GM23338 (cell line): ENCODE results near the gene PIMREG. TPM values are rescaled to one million over a fixed set of nuclear protein-coding genes. Genes with fewer than 3 reads are reported as not detected.

ENCODE experiments used
- ATAC-seq: fragments of 200-7000 bp; cut with Tn5 transposase; 3 replicates; pipeline ENCODE4 v1.9.1; 2020
- DNase-seq: peaks from one replicate; pipeline ENCODE4 v3.0.0-alpha.2; 2015; ENCODE audit warnings: low spot score
- H2AFZ ChIP-seq: fragments of 200-600 bp; sonication (generic); 2 replicates; pipeline ENCODE4 v1.8.0; 2016; ENCODE audit warnings: antibody characterized with exemption, mild to moderate bottlenecking, moderate library complexity
- H3F3A ChIP-seq: fragments of 200-600 bp; sonication (generic); replicated peaks from 2 replicates; pipeline ENCODE4 v1.8.0; 2017; ENCODE audit warnings: antibody characterized with exemption, mixed run types, low read depth
- H3K27ac ChIP-seq: fragments of 200-600 bp; sonication (generic); 2 replicates; pipeline ENCODE4 v1.6.1; 2016; ENCODE audit warnings: low read depth
- H3K27me3 ChIP-seq: fragments of 200-600 bp; sonication (generic); 2 replicates; pipeline ENCODE4 v1.8.0; 2016; ENCODE audit warnings: mild to moderate bottlenecking, mixed run types, moderate library complexity; ENCODE audit not compliant: insufficient read depth
- H3K36me3 ChIP-seq: fragments of 200-600 bp; sonication (generic); 2 replicates; pipeline ENCODE4 v1.8.0; 2016; ENCODE audit warnings: mild to moderate bottlenecking; ENCODE audit not compliant: insufficient read depth
- H3K4me1 ChIP-seq: fragments of 200-600 bp; sonication (generic); 2 replicates; pipeline ENCODE4 v1.8.0; 2016; ENCODE audit warnings: mild to moderate bottlenecking, moderate library complexity; ENCODE audit not compliant: insufficient read depth
- H3K4me2 ChIP-seq: fragments of 200-600 bp; sonication (generic); 2 replicates; pipeline ENCODE4 v1.7.1; 2017; ENCODE audit warnings: mixed run types
- H3K4me3 ChIP-seq: fragments of 200-600 bp; sonication (generic); 2 replicates; pipeline ENCODE4 v1.6.1; 2016; ENCODE audit warnings: mixed run types
- H3K79me2 ChIP-seq: fragments of 200-600 bp; sonication (generic); replicated peaks from 2 replicates; pipeline ENCODE4 v1.8.0; 2017; ENCODE audit warnings: mild to moderate bottlenecking; ENCODE audit not compliant: insufficient read depth
- H3K9me2 ChIP-seq: fragments of 200-600 bp; sonication (generic); 2 replicates; pipeline ENCODE4 v1.8.0; 2017; ENCODE audit not compliant: insufficient read depth
- H4K20me1 ChIP-seq: fragments of 200-600 bp; sonication (generic); replicated peaks from 2 replicates; pipeline ENCODE4 v1.8.0; 2017; ENCODE audit warnings: mild to moderate bottlenecking; ENCODE audit not compliant: insufficient read depth
- H3K27ac Mint-ChIP-seq: 2 replicates; pipeline ENCODE4 v1.8.0; 2020; ENCODE audit warnings: inconsistent platforms, mild to moderate bottlenecking, moderate library complexity, mixed read lengths
- H3K27me3 Mint-ChIP-seq: 3 replicates; pipeline ENCODE4 v1.8.0; 2022; ENCODE audit warnings: low read depth, mild to moderate bottlenecking, moderate library complexity, mixed read lengths, inconsistent platforms; ENCODE audit not compliant: insufficient read depth, poor library complexity
- H3K36me3 Mint-ChIP-seq: 3 replicates; pipeline ENCODE4 v1.8.0; 2021; ENCODE audit warnings: low read depth, mild to moderate bottlenecking, inconsistent platforms, moderate library complexity, mixed read lengths
- H3K4me1 Mint-ChIP-seq: 3 replicates; pipeline ENCODE4 v1.8.0; 2020; ENCODE audit warnings: mild to moderate bottlenecking, inconsistent platforms, mixed read lengths
- H3K4me3 Mint-ChIP-seq: 3 replicates; pipeline ENCODE4 v1.8.0; 2021; ENCODE audit warnings: moderate library complexity, mild to moderate bottlenecking, inconsistent platforms, mixed read lengths
- H3K9me3 Mint-ChIP-seq: 3 replicates; pipeline ENCODE4 v1.8.0; 2020; ENCODE audit warnings: moderate library complexity, mild to moderate bottlenecking, inconsistent platforms, mixed read lengths
- CTCF ChIP-seq, 2 experiments: fragments of 200-600 bp in 1 of 2; sonication (generic) in 1 of 2; conservative IDR thresholded peaks; 2 replicates each; pipeline versions ENCODE4 v1.5.1 to v1.6.1; 2016 to 2017; ENCODE audit warnings: antibody characterized with exemption in 2 of 2, low read depth in 2 of 2, mild to moderate bottlenecking in 2 of 2, moderate library complexity in 1 of 2
- EZH2phosphoT487 ChIP-seq: fragments of 200-600 bp; sonication (generic); IDR thresholded peaks from one replicate; pipeline ENCODE4 v1.8.1; 2018; ENCODE audit warnings: antibody characterized with exemption; ENCODE audit not compliant: unreplicated experiment
- ZNF462 ChIP-seq: fragments of 250-450 bp; sonication (Bioruptor Pico); IDR thresholded peaks from 2 replicates; pipeline ENCODE4 v1.5.0; 2020; ENCODE audit warnings: mild to moderate bottlenecking, moderate library complexity
- polyA plus RNA-seq: library from polyadenylated mRNA; unstranded; fragments of >200 nt; fragmentation: Nextera tagmentation; extraction: Ambion mirVana; gene quantifications from 2 replicates; pipeline ENCODE4 v1.2.1, GENCODE V29; 2016
- total RNA-seq: library from RNA; depleted of rRNA; stranded (reverse); fragments of >200 nt; shearing (Covaris generic); gene quantifications from 2 replicates; pipeline ENCODE4 v1.2.3, GENCODE V29; 2014

Gene PIMREG
- total and polyA plus RNA-seq, 2 experiments from 2014 or later, result 87.8 to 144 TPM

GRCh38 chr17:6421700-6422604 is 22.3 kb upstream of the PIMREG start:
- peak; percentile 84 for ATAC-seq
- no peak overlapping the region for H3K4me2 ChIP-seq
- H3K27me3 ChIP-seq, result no peaks in the 10 kb centered on the region
- Mint-ChIP-seq H3K9me3 (no peaks in the 10 kb centered on the region), H3K27ac (no peak overlapping the region), H3K27me3 (peaks cover 11% of the 10 kb centered on the region), H3K36me3 (no peaks in the 10 kb centered on the region), H3K4me1 (peaks cover 10% of the 10 kb centered on the region), H3K4me3 (no peak overlapping the region)
- H3K27ac ChIP-seq, result no peak overlapping the region
- no peak overlapping the region for H3K4me3 ChIP-seq
- no peaks in the 10 kb centered on the region for H3K9me2 ChIP-seq
- peak; percentile 92 for DNase-seq
- peaks cover 5% of the 10 kb centered on the region for H3K4me1 ChIP-seq
- no peaks in the 10 kb centered on the region for H4K20me1 ChIP-seq
- TF ChIP-seq EZH2phosphoT487 (no peak), CTCF (conservative IDR thresholded peaks at IDR 0.05; ENCODE audit: low read depth in 2 of 2) (peak; percentile 83 to 94)
- H3K79me2 ChIP-seq, result no peaks in the 10 kb centered on the region
- peak overlapping the region; percentile 95 for H2AFZ ChIP-seq
- no peaks in the 10 kb centered on the region for H3F3A ChIP-seq
- no peaks in the 10 kb centered on the region for H3K36me3 ChIP-seq

GRCh38 chr17:6422654-6423241 is 21.5 kb upstream of the PIMREG start:
- Histone ChIP-seq H3F3A (no peaks in the 10 kb centered on the region), H2AFZ (peak overlapping the region; percentile 95), H3K79me2 (no peaks in the 10 kb centered on the region), H3K9me2 (no peaks in the 10 kb centered on the region), H3K27me3 (no peaks in the 10 kb centered on the region), H3K4me3 (no peak overlapping the region), H3K4me1 (peaks cover 5% of the 10 kb centered on the region), H4K20me1 (no peaks in the 10 kb centered on the region), H3K27ac (no peak overlapping the region), H3K36me3 (no peaks in the 10 kb centered on the region), H3K4me2 (no peak overlapping the region)
- no peaks in the 10 kb centered on the region for H3K9me3 Mint-ChIP-seq
- H3K27ac Mint-ChIP-seq, result no peak overlapping the region
- H3K27me3 Mint-ChIP-seq, result peaks cover 13% of the 10 kb centered on the region
- DNase-seq (peak; percentile 38), ATAC-seq (peak; percentile 48)
- peaks cover 10% of the 10 kb centered on the region for H3K4me1 Mint-ChIP-seq
- TF ChIP-seq EZH2phosphoT487 (no peak), CTCF (conservative IDR thresholded peaks at IDR 0.05; ENCODE audit: low read depth in 2 of 2) (peak; percentile 47 to 56)
- H3K36me3 Mint-ChIP-seq, result no peaks in the 10 kb centered on the region
- H3K4me3 Mint-ChIP-seq, result no peak overlapping the region; the same call in 2 of the 3 replicates

GRCh38 chr17:6423931-6424330 is 20.3 kb upstream of the PIMREG start:
- Histone ChIP-seq H2AFZ (no peak overlapping the region), H3K79me2 (no peaks in the 10 kb centered on the region), H3K4me2 (no peak overlapping the region), H3K4me1 (peaks cover 5% of the 10 kb centered on the region), H3F3A (no peaks in the 10 kb centered on the region), H3K4me3 (no peak overlapping the region), H3K27ac (no peak overlapping the region), H4K20me1 (no peaks in the 10 kb centered on the region), H3K9me2 (no peaks in the 10 kb centered on the region), H3K27me3 (no peaks in the 10 kb centered on the region), H3K36me3 (no peaks in the 10 kb centered on the region)
- H3K27me3 Mint-ChIP-seq, result peaks cover 13% of the 10 kb centered on the region
- no peak overlapping the region for H3K4me3 Mint-ChIP-seq
- H3K36me3 Mint-ChIP-seq, result no peaks in the 10 kb centered on the region
- H3K4me1 Mint-ChIP-seq, result peaks cover 10% of the 10 kb centered on the region
- no peak overlapping the region for H3K27ac Mint-ChIP-seq
- DNase-seq, result no peak
- H3K9me3 Mint-ChIP-seq, result no peaks in the 10 kb centered on the region
- ATAC-seq, result no peak
- TF ChIP-seq ZNF462 (CRISPR knock-in tag), result no peak
